Epidermal melanocyte (primary cell): Measurements from ENCODE around the gene PUS1.
"Not testable (repeated sequence)": the region's sequence is repeated elsewhere in the genome, so short reads cannot be mapped to it uniquely, and the experiment has no call there.

Experiments used
- DNase-seq: peaks from one replicate; pipeline ENCODE4 v3.0.0; 2011; ENCODE audit warnings: low spot score; ENCODE audit not compliant: insufficient read length

PUS1 gene

GRCh38 chr12:131959641-131960589, 30.8 kb downstream of the PUS1 start:
- DNase-seq: no peak

- DNase-seq: not testable (repeated sequence)
Observed at GRCh38 chr12:131960590-131961325, 31.7 kb downstream of the PUS1 start.

GRCh38 chr12:131961328-131961727, 32.3 kb downstream of the PUS1 start:
- not testable (repeated sequence) for DNase-seq

DNA sequence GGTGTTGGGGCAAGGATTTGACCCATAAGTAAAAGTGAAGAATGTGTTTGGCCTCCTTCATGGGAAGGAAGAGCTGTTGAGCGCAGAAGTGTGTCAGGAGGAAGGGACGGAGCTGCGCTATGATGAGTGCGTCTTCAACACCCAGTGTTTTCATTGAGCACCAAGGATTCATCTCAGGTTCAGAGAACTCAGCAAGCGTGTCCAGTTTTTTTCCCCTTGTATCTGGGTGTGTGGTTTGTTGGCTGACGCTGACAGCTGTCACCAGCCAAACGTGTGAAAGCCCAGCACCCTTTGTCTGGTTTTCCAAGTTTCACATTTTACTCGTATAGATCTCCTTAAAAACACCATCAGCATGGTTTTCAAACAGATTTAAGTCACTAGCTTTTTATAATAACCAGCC, 33.0 kb downstream of the PUS1 start:
- DNase-seq: no peak

- no peak for DNase-seq
Observed at GRCh38 chr12:131963381-131963780, 34.3 kb downstream of the PUS1 start.

DNA sequence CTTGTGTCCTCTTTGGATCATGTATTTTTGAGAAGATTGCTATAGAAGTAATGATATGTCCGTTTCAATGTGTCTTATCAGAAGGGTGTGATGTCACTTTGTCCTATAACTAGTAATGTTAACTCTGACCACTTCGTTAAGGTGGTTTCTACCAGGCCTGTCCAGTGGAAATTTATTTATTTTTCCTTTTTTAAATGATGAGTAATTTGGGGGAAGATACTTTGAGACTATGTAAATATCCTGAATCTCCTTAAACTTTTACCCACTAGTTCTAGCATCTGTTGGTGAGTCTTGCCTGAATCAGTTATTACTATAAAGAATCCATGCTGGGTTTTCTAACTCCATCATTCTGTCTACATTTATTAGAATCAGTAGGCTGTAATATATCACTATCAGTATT, 36.0 kb downstream of the PUS1 start:
- DNase-seq: no peak

DNA sequence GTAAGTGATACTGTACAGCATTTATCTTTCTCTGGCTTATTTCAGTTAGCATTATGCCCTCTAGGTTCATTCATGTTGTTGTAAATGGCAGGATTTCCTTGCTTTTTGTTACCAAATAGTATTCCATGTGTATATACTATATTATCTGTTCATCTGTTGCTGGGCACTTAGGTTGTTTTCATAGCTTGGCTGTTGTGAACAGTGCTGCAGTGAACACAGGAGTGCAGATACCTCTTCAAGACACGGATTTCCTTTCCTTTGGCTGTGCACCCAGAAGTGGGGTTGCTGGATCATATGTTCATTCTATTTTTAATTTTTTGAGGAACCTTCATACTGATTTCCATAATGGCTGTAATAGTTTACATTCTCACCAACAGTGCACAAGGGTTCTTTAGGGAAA, 42.1 kb downstream of the PUS1 start:
- no peak for DNase-seq

GRCh38 chr12:131975228-131975627, 46.2 kb downstream of the PUS1 start:
- no peak for DNase-seq

DNA sequence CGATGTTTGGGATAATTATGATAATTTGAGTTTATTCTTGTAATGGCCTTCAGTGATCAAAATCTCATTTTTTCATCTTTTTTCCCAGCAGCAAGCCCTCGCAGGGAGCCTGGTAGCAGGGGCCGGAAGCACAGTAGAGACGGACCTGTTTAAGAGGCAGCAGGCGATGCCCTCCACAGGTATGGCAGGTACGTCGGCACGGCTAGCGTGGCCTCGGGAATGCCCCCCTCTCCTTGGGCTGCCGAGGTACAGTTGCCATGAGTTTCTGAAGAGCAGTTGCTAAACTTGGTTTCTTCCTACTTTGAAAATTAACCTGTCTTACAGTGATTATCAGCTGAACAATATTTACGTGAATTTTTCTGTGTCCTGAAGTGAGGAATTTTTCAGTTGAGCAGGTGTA, 50.5 kb downstream of the PUS1 start:
- no peak for DNase-seq

- no peak for DNase-seq
Observed at GRCh38 chr12:131980263-131980662, 51.2 kb downstream of the PUS1 start.

DNA sequence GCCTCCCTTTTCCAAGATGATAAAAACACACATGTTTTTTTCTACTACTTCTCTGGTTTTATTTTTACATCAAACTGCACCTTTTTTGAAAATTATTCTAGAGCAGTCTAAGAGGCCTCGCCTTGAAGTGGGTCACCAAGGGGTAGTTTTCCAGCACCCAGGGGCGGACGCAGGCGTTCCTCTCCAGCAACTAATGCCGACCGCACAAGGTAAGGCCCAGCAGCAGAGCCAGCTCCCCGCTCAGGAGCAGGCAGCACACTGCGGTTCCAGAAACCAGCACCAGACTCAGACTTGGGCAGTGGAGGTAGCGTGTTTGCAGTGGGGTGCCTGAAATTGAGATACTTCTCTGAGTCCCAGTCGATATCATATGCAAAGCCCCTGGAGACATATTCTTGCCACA, 52.3 kb downstream of the PUS1 start:
- DNase-seq: no peak

DNA sequence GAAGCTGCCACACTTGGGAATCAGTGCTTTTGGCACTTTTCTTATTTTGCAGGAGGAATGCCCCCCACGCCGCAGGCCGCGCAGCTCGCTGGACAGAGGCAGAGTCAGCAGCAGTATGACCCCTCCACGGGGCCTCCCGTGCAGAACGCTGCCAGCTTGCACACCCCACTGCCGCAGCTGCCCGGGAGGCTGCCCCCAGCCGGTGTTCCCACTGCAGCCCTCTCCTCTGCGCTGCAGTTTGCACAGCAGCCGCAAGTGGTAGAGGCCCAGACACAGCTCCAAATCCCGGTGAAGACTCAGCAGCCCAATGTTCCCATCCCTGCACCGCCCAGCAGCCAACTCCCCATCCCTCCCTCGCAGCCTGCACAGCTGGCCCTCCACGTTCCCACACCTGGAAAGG, 53.0 kb downstream of the PUS1 start:
- DNase-seq: no peak

GRCh38 chr12:131983026-131983425, 54.0 kb downstream of the PUS1 start:
- no peak for DNase-seq

- DNase-seq: no peak
Observed at GRCh38 chr12:131983554-131983953, 54.5 kb downstream of the PUS1 start.

DNA sequence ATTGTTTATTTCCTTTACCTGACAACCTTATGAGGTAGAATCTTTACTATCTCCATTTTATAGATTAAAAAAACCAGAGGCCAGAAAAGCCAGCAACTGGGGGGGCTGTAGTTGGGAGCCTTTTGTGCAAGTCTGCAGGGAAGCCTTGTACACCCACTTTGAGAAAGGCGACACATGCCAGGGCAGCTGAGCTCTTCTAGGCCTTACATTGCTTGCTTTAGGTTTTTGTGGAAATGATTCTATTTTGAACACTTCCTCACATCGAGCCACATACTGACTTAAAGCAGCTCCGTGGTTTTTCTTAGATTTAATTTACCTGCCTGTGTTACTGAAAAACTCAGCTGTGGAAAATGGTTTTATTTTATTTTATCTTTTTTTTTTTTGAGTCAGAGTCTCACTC, 55.3 kb downstream of the PUS1 start:
- DNase-seq: no peak

DNA sequence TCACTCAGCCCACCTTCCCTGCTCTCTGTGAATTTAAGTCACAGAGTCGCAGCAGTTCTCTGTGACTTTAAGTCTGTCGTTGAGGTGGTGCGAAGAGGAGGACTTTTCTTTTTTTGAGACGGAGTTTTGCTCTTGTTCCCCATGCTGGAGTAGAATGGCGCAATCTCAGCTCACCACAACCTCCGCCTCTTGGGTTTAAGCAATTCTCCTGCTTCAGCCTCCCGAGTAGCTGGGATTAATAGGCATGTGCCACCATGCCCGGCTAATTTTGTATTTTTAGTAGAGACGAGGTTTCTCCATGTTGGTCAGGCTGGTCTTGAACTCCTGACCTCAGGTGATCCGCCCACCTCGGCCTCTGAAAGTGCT, 56.4 kb downstream of the PUS1 start:
- not testable (repeated sequence) for DNase-seq

DNA sequence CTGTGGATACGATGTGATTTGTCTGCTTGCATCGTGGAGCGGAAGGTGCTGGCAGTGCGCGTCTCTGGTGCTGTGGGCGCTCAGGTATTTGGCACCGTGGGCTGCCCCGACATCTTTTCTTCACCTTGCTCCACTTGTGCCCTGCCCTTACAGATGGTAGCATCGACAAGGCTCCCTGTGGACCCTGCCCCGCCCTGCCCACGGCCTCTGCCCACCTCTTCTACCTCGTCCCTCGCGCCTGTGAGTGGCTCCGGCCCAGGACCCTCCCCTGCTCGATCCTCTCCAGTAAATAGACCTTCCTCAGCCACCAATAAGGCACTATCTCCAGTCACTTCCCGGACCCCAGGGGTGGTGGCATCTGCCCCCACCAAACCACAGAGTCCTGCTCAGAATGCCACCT, 57.3 kb downstream of the PUS1 start:
- DNase-seq: no peak

- no peak for DNase-seq
Observed at GRCh38 chr12:131986910-131987309, 57.8 kb downstream of the PUS1 start.

- DNase-seq: no peak
Observed at GRCh38 chr12:131987552-131987951, 58.5 kb downstream of the PUS1 start.

DNA sequence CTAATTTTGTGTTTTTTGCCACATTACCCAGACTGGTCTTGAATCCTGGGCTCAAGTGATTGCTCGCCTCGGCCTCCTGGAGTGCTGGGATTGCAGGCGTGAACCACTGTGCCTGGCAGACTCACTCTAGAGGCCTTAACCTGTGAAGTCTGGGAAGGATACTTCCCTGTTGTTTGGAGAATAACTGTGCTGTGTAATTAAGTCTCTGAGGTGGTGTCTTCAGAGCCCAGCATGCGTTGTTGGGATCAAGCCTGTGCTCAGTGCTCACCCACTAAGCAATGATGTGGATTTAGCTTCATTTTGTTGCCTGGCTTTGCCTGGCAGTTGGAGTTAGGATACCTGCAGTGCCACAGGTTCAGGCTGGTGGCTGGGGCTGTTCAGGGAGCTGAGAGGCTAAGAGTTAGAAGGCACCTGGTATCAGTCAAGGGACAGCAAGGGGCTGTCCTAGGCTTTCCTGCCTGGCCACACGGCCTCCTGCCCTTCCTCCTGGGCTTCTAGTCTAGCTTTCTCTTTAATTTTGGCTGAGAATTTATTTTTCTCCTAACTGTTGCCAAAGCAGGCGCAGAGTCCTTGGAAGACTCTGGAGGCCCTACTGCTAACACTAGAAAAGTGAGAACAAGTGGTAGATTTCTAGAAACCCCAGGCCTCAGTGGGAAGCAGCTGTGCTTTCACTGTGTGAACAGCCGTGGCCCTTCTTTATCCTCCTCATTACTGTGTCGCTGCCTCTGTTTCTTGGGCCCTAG, 59.1 kb downstream of the PUS1 start:
- no peak for DNase-seq

GRCh38 chr12:131989021-131989420, 59.9 kb downstream of the PUS1 start:
- no peak for DNase-seq
